ENCODE data around the gene NTN1.

The NTN1 gene

DNA sequence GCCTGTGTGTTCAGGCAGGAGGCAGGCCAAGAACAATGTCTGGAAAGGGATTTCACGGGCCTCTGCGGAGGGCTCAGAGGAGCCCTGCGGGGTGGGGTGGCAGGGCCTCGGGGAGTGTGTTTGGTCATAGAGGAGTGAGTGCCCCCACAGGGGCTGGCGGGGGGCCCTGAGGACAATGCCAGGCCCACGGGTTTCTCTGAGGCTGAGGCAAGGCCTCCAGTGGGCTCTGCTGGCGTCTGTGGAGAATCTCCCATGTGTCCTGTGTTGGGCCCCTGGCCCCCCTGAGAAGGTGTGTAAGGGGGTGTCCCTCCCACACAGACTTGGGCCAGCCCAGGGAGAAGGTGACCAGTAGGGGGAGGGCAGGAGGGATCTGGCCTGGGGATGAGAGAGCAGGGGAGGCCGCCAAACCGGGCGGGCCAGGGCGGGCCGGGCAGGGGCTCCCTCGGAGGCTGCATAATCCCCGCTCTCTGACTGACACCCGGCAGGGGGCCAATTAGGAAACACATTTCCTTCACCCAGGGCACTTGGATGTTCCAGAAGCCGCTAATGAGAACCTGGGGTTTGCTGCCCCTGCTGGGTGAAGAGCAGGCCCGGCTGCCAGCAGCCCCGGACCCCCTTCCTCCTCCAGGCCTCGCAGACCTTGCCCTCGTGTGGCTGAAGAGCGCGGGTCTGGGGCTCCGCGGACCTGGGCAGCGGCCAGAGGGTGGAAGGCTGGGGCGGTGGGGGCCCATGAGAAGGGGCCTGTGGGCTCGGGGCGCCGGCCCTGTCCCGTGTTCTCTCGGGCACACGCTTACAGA lies 204.2 kb downstream of the NTN1 start:
- ATAC-seq = no peak
- no peaks in the 10 kb centered on the region for H3K4me1 Mint-ChIP-seq
- DNase-seq = no peak
- peaks cover 4% of the 10 kb centered on the region for H3K27me3 Mint-ChIP-seq
- H3K9me3 Mint-ChIP-seq = no peaks in the 10 kb centered on the region
- no peak overlapping the region for H3K27ac Mint-ChIP-seq
- H3K36me3 Mint-ChIP-seq (ENCODE audit: low read depth) = no peaks in the 10 kb centered on the region
- H3K4me3 Mint-ChIP-seq = no peak overlapping the region

DNA sequence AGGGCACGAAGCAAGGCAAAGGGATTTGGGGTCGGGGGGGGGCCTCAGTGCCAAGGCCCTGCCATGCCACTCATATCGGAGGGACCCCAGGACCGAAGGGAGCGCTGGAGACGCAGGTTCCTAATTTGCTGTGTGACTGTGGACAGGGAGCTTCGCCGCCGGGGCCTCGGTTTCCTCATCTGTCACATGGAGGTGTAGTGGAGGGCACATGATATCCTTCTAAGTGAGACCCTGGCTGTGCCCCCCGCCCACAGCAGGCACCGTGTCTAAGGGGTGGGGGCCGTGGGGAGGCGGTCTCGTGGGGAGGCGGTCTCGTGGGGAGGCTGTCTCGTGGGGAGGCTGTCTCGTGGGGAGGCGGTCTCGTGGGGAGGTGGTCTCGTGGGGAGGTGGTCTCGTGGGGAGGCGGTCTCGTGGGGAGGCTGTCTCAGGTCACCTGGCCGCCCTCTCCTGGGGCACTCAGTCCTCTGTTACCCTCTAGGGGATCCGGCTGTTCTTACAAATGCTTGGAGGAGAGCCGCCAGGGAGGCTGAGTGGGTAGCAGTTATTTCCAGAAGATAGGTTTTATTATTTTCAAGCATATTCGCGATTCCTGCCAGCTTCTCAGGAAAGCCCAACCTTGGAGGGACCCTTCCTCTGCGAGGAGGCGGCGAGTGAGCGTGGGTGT lies 205.0 kb downstream of the NTN1 start:
- H3K9me3 Mint-ChIP-seq = no peaks in the 10 kb centered on the region
- no peak for ATAC-seq
- no peak overlapping the region for H3K4me3 Mint-ChIP-seq
- no peak for DNase-seq
- H3K36me3 Mint-ChIP-seq (ENCODE audit: low read depth) = no peaks in the 10 kb centered on the region
- H3K27me3 Mint-ChIP-seq = peaks cover 4% of the 10 kb centered on the region
- H3K27ac Mint-ChIP-seq = no peak overlapping the region
- H3K4me1 Mint-ChIP-seq = no peaks in the 10 kb centered on the region

- H3K9me3 Mint-ChIP-seq = no peaks in the 10 kb centered on the region
- H3K27me3 Mint-ChIP-seq = peaks cover 4% of the 10 kb centered on the region
- no peaks in the 10 kb centered on the region for H3K36me3 Mint-ChIP-seq (ENCODE audit: low read depth)
- H3K27ac Mint-ChIP-seq = no peak overlapping the region
- no peak for ATAC-seq
- DNase-seq = peak; percentile 17
- no peak overlapping the region for H3K4me3 Mint-ChIP-seq
- no peaks in the 10 kb centered on the region for H3K4me1 Mint-ChIP-seq
Measured at GRCh38 chr17:9226794-9227135, 205.5 kb downstream of the NTN1 start.

- H3K27ac Mint-ChIP-seq = no peak overlapping the region
- ATAC-seq (no peak), DNase-seq (no peak)
- peaks cover 4% of the 10 kb centered on the region for H3K27me3 Mint-ChIP-seq
- no peaks in the 10 kb centered on the region for H3K9me3 Mint-ChIP-seq
- no peak overlapping the region for H3K4me3 Mint-ChIP-seq
- no peaks in the 10 kb centered on the region for H3K4me1 Mint-ChIP-seq
- no peaks in the 10 kb centered on the region for H3K36me3 Mint-ChIP-seq (ENCODE audit: low read depth)
Measured at GRCh38 chr17:9227819-9228407, 206.6 kb downstream of the NTN1 start.

DNA sequence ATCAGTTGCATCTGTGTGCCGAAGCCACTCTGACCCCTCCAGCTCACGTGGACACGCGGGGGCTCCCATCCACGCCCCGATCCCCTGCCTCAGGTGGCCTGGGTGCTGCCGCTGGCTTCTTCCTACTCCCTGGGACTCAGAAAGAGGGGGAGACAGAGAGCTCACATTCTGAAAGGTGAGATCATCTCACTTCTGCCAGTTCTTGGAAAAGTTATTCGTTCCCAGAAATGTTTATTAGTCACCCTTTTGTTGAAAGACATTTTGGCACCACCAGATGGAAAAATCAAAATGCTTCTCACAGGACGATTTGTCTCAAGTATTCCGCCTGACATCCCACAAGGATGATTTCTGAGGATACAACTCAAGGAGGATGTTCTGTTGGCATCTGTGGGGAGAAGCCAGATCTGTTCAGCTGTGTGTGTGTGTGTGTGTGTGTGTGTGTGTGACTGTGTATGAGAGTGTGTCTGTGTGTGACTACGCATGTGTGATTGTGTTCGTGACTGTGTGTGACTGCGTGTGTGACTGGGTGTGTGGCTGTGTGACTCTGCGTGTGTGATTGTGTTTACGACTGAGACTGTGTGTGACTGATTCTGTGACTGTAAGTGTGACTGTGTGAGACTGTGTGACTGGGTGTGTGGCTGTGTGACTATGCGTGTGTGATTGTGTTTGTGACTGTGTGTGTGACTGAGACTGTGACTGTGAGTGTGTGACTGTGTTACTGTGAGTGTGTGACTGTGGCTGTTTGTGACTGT lies 207.3 kb downstream of the NTN1 start:
- no peaks in the 10 kb centered on the region for H3K36me3 Mint-ChIP-seq (ENCODE audit: low read depth)
- H3K4me1 Mint-ChIP-seq = no peaks in the 10 kb centered on the region
- no peak overlapping the region for H3K27ac Mint-ChIP-seq
- H3K4me3 Mint-ChIP-seq = no peak overlapping the region
- ATAC-seq (peak; percentile 37), DNase-seq (no peak)
- no peaks in the 10 kb centered on the region for H3K9me3 Mint-ChIP-seq
- H3K27me3 Mint-ChIP-seq = peaks cover 8% of the 10 kb centered on the region

DNA sequence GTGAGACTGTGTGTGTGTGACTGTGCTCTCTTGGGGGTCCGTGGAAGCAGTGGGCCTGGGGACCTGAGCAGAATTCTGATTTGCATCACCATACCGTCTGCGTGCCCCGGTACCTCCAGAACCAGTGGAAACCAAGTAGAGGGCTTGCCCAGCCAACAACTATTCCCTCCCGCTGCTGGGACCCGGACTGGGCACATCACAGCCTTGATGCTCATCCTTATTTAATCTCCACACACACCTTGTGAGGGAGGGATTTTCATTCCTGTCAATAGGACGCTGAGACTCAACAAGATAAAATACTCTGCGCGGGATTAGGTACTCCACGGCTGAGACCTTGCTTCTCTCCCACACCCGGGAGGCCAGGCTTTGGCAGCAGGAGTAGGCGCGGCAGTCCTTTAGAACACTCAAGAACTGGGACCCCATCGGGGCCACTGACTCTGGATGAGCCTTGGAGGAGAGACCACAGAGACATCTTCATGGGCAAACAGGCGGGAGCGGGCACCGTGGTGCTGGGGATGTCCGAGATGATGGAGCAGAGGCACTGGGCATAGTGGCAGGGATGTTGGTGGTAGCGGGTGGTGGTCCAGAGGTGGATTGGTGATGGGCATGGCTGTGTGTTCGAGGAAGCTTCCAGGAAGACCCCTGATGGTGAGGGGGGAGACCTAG lies 208.0 kb downstream of the NTN1 start:
- Mint-ChIP-seq H3K27ac (no peak overlapping the region), H3K4me1 (no peaks in the 10 kb centered on the region), H3K4me3 (no peak overlapping the region), H3K36me3 (ENCODE audit: low read depth) (no peaks in the 10 kb centered on the region), H3K27me3 (peaks cover 8% of the 10 kb centered on the region), H3K9me3 (no peaks in the 10 kb centered on the region)
- DNase-seq (no peak), ATAC-seq (no peak)

DNA sequence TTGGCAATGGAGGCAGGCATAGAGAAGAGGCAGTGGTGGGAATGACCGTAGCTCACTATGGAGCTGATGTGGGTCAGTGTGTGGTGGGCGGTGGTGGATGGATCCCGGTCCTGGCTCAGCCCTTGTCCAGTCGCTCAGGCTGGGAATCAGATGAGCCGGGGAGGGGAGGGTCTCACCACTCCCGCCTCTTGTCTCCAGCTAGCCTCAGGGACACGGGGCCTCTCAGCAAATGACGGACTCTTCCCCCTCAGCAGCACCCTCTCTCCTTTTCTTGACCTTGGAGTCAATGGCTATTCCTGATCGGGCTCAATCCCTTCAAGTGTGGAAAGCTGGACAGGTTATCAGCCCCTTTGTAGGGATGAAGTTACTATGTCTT lies 208.5 kb downstream of the NTN1 start:
- H3K4me3 Mint-ChIP-seq = no peak overlapping the region
- DNase-seq = no peak
- H3K9me3 Mint-ChIP-seq = no peaks in the 10 kb centered on the region
- H3K36me3 Mint-ChIP-seq (ENCODE audit: low read depth) = no peaks in the 10 kb centered on the region
- H3K27me3 Mint-ChIP-seq = peaks cover 8% of the 10 kb centered on the region
- H3K4me1 Mint-ChIP-seq = no peaks in the 10 kb centered on the region
- H3K27ac Mint-ChIP-seq = no peak overlapping the region
- no peak for ATAC-seq

DNA sequence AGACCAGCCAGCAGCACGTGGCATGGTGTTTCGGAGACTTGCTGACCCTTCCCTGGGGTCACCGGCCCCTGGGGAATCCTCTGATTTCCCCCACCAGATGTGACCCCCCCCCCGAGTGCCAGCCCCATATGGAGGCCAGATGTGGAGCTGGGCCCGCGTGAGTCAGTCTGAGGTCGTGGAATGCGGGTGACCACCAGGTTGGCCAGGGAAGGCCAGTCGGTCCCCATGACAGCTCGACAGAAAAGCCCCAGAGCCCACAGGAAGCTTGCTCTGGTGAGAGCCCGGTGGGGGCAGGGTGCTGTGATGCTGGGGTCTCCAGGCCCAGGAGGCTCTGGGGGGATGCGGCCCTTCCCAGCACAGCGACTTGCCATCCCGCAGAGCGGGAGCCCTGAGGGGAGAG lies 209.0 kb downstream of the NTN1 start:
- Mint-ChIP-seq H3K27ac (no peak overlapping the region), H3K9me3 (no peaks in the 10 kb centered on the region), H3K36me3 (ENCODE audit: low read depth) (no peaks in the 10 kb centered on the region), H3K4me3 (no peak overlapping the region), H3K4me1 (peaks cover 2% of the 10 kb centered on the region), H3K27me3 (peaks cover 10% of the 10 kb centered on the region)
- ATAC-seq (no peak), DNase-seq (no peak)

GRCh38 chr17:9230861-9231260 lies 209.6 kb downstream of the NTN1 start:
- no peak overlapping the region for H3K27ac Mint-ChIP-seq
- peaks cover 8% of the 10 kb centered on the region for H3K4me1 Mint-ChIP-seq
- ATAC-seq (no peak), DNase-seq (no peak)
- no peak overlapping the region for H3K4me3 Mint-ChIP-seq
- H3K36me3 Mint-ChIP-seq (ENCODE audit: low read depth) = no peaks in the 10 kb centered on the region
- no peaks in the 10 kb centered on the region for H3K9me3 Mint-ChIP-seq
- H3K27me3 Mint-ChIP-seq = peaks cover 10% of the 10 kb centered on the region

GRCh38 chr17:9231449-9232154 lies 210.3 kb downstream of the NTN1 start:
- no peaks in the 10 kb centered on the region for H3K36me3 Mint-ChIP-seq (ENCODE audit: low read depth)
- peaks cover 10% of the 10 kb centered on the region for H3K27me3 Mint-ChIP-seq
- H3K9me3 Mint-ChIP-seq = no peaks in the 10 kb centered on the region

GRCh38 chr17:9232155-9232475 lies 210.8 kb downstream of the NTN1 start:
- H3K36me3 Mint-ChIP-seq (ENCODE audit: low read depth) = no peaks in the 10 kb centered on the region
- H3K9me3 Mint-ChIP-seq = no peaks in the 10 kb centered on the region
- H3K4me3 Mint-ChIP-seq = no peak overlapping the region
- DNase-seq (no peak), ATAC-seq (no peak)
- no peak overlapping the region for H3K27ac Mint-ChIP-seq
- peaks cover 8% of the 10 kb centered on the region for H3K4me1 Mint-ChIP-seq
- peaks cover 10% of the 10 kb centered on the region for H3K27me3 Mint-ChIP-seq

More at GRCh38 chr17:9231449-9232154, 210.3 kb downstream of the NTN1 start:
- no peak overlapping the region for H3K27ac Mint-ChIP-seq
- no peak overlapping the region for H3K4me3 Mint-ChIP-seq
- no peak for ATAC-seq
- peaks cover 8% of the 10 kb centered on the region for H3K4me1 Mint-ChIP-seq
- DNase-seq = no peak

DNA sequence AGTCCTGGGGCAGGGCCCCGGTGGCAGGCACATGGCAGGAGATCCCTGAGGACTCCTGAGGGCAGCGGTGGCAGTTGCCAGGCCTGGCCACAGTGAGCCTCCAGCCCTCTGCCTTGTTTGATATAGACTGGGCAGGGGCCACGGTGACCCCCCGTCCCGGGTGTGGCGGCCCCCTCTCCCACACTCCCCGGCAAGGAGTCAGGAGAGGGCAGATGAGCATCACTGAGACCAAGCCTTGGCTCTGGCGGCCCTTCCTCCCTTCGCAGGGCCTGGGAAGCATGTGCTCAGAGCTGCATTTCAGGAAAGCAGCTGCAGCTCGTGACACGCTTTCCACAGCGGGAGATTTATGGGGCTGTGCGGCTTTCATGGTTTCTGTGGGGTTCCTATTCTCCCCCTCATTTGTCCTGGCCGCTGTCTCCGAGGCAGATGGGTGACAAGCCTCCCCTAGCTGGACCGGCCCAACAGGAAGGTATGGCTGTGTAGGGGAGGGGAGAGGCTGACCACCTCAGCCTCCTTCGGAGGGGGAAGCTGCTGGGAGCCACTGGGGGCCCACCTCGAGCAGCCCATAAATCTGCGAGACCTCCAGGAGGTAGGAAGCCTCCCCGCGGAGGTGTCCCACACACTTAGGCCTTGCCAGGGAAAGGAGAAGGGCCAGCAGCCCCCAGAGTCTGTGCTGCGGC lies 211.4 kb downstream of the NTN1 start:
- DNase-seq = no peak
- no peaks in the 10 kb centered on the region for H3K9me3 Mint-ChIP-seq
- peaks cover 11% of the 10 kb centered on the region for H3K27me3 Mint-ChIP-seq
- no peak overlapping the region for H3K4me3 Mint-ChIP-seq
- H3K4me1 Mint-ChIP-seq = peaks cover 8% of the 10 kb centered on the region
- no peak for ATAC-seq
- H3K27ac Mint-ChIP-seq = no peak overlapping the region
- H3K36me3 Mint-ChIP-seq (ENCODE audit: low read depth) = no peaks in the 10 kb centered on the region

DNA sequence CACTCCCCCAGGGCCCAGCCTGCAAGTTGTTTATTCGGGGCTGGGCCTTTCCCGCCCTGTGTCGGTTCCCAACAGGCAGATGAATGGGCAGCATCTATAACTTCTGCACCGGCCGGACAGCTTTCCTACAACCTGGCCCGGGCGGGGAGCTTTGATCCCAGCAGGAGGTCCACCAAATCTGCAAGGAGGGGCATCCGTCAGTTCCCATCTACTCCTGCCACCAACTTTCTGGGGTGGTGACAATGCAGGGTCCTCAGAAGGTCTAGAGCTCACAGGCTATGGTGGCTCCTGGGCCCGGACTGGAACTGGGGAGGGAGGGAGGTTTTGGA lies 211.9 kb downstream of the NTN1 start:
- no peak for ATAC-seq
- no peaks in the 10 kb centered on the region for H3K36me3 Mint-ChIP-seq (ENCODE audit: low read depth)
- no peak overlapping the region for H3K27ac Mint-ChIP-seq
- H3K4me3 Mint-ChIP-seq = no peak overlapping the region
- H3K27me3 Mint-ChIP-seq = peaks cover 14% of the 10 kb centered on the region
- H3K4me1 Mint-ChIP-seq = peaks cover 10% of the 10 kb centered on the region
- no peak for DNase-seq
- no peaks in the 10 kb centered on the region for H3K9me3 Mint-ChIP-seq

GRCh38 chr17:9233761-9234160 lies 212.5 kb downstream of the NTN1 start:
- H3K9me3 Mint-ChIP-seq = no peaks in the 10 kb centered on the region
- peaks cover 13% of the 10 kb centered on the region for H3K4me1 Mint-ChIP-seq
- H3K36me3 Mint-ChIP-seq (ENCODE audit: low read depth) = peaks cover 2% of the 10 kb centered on the region
- DNase-seq = no peak
- H3K4me3 Mint-ChIP-seq = no peak overlapping the region
- H3K27ac Mint-ChIP-seq = no peak overlapping the region
- peaks cover 16% of the 10 kb centered on the region for H3K27me3 Mint-ChIP-seq
- no peak for ATAC-seq

All from activated naive CD8-positive, alpha-beta T cell treated with anti-CD3 and anti-CD28 coated beads, Interleukin-2, amount 50 U/mL, for 24 hours (primary cell).